HepG2 (cell line): ENCODE results near the gene LMBRD2. TPM values are rescaled to one million over a fixed set of nuclear protein-coding genes. Genes with fewer than 3 reads are reported as not detected.
A peak's percentile ranks its signal among the peaks of the same experiment; 100 is the strongest.

Experiments
- ATAC-seq: fragments of 200-7000 bp; cut with Tn5 transposase; 3 replicates; pipeline ENCODE4 v1.9.1; 2020; ENCODE audit warnings: mild to moderate bottlenecking, moderate library complexity
- BruUV-seq: library from RNA; stranded (reverse); fragments of 400-500 nt; replicated peaks from 2 replicates; lab custom pipeline; 2021; lab: Mats Ljungman, UMichigan
- CTCF ChIA-PET: fragments of 300-600 bp; formaldehyde crosslinking; extraction: SDS; loops from one replicate; lab custom pipeline; 2021; ENCODE audit warnings: low total read pairs, inconsistent platforms, low intra/inter-chr PET ratio; lab: Yijun Ruan, JAX
- POLR2A ChIA-PET: fragments of 350-600 bp; sonication (Branson Sonifier 250); formaldehyde crosslinking; loops from one replicate; lab custom pipeline; 2020; ENCODE audit warnings: antibody characterized with exemption, inconsistent platforms; lab: Yijun Ruan, JAX
- DNase-seq: peaks from one replicate; pipeline ENCODE4 v3.0.0-alpha.2; 2015; ENCODE audit warnings: low spot score
- FAIRE-seq: peaks from 3 replicates; lab custom pipeline; 2011; peaks lifted over from hg19 to GRCh38; lab: Jason Lieb, UNC
- H2AFZ ChIP-seq: one replicate; pipeline ENCODE4 v1.6.1; 2011; ENCODE audit warnings: low read length, inconsistent platforms
- H3K27ac ChIP-seq: fragments of 300-600 bp; 3 replicates; pipeline ENCODE4 v1.8.0; 2011; ENCODE audit warnings: mixed run types, mild to moderate bottlenecking, mixed read lengths, low read length, inconsistent platforms; ENCODE audit not compliant: insufficient read depth; ENCODE audit errors: extremely low read length
- H3K27me3 ChIP-seq, 2 experiments: fragments of 200-600 bp in 1 of 2; 2 replicates in 1 of 2; 3 replicates in 1 of 2; pipeline versions ENCODE4 v1.6.0 to v1.8.0; 2011; ENCODE audit warnings: low read length in 2 of 2, mild to moderate bottlenecking in 2 of 2, moderate library complexity in 2 of 2, inconsistent platforms in 1 of 2; ENCODE audit not compliant: insufficient read depth in 2 of 2, control insufficient read depth in 1 of 2
- H3K36me3 ChIP-seq, 2 experiments: fragments of 200-600 bp in 1 of 2; replicated peaks in 1 of 2; 2 replicates in 1 of 2; 3 replicates in 1 of 2; pipeline versions ENCODE4 v1.5.1 to v1.8.0; 2011; ENCODE audit warnings: low read length in 2 of 2, inconsistent platforms in 1 of 2; ENCODE audit not compliant: insufficient read depth in 2 of 2, control insufficient read depth in 1 of 2
- H3K4me1 ChIP-seq: 2 replicates; pipeline ENCODE4 v1.5.1; 2012; ENCODE audit warnings: low read length, inconsistent platforms; ENCODE audit not compliant: insufficient read depth
- H3K4me2 ChIP-seq: 2 replicates; pipeline ENCODE4 v1.6.0; 2011; ENCODE audit warnings: low read depth, low read length, inconsistent platforms
- H3K4me3 ChIP-seq, 3 experiments: fragments of 200-600 bp in 1 of 3; sonication (generic), shearing (Covaris generic) in 1 of 3; replicated peaks in 1 of 3; 2 replicates each; pipeline ENCODE4 v1.5.1; 2011 to 2016; ENCODE audit warnings: low read length in 3 of 3, inconsistent platforms in 2 of 3, low read depth in 2 of 3, mild to moderate bottlenecking in 2 of 3, control low read depth in 1 of 3, mixed read lengths in 1 of 3; ENCODE audit not compliant: insufficient read depth in 1 of 3
- H3K79me2 ChIP-seq: one replicate; pipeline ENCODE4 v1.6.1; 2011; ENCODE audit warnings: low read length, inconsistent platforms; ENCODE audit not compliant: insufficient read depth
- H3K9ac ChIP-seq: 2 replicates; pipeline ENCODE4 v1.6.0; 2011; ENCODE audit warnings: mild to moderate bottlenecking, low read depth, low read length, inconsistent platforms; ENCODE audit not compliant: insufficient read depth
- H3K9me3 ChIP-seq: 2 replicates; pipeline ENCODE4 v1.5.1; 2012; ENCODE audit warnings: mild to moderate bottlenecking, low read length
- H4K20me1 ChIP-seq: 2 replicates; pipeline ENCODE4 v1.6.0; 2011; ENCODE audit warnings: inconsistent platforms, mild to moderate bottlenecking, low read length, moderate library complexity; ENCODE audit not compliant: insufficient read depth
- ATF7-NPFF ChIP-seq: sonication (generic); formaldehyde crosslinking; IDR thresholded peaks from 2 replicates; pipeline ENCODE4 v1.8.1; 2023; ENCODE audit warnings: mild to moderate bottlenecking, low read depth, missing genetic modification reagents, moderate library complexity
- ELK4 ChIP-seq: sonication (generic); formaldehyde crosslinking; IDR thresholded peaks from 2 replicates; pipeline ENCODE4 v1.9.0; 2021; ENCODE audit warnings: missing genetic modification reagents, borderline replicate concordance
- HMGA1 ChIP-seq: sonication (generic); formaldehyde crosslinking; conservative IDR thresholded peaks from 2 replicates; pipeline ENCODE4 v1.4.0; 2020; ENCODE audit warnings: missing genetic modification reagents
- MAFF ChIP-seq: IDR thresholded peaks from 2 replicates; pipeline ENCODE4 v1.6.1; 2011; ENCODE audit warnings: low read depth, low read length, improper control_type of control experiment
- PLRG1 ChIP-seq: fragments of 450-650 bp; conservative IDR thresholded peaks from 2 replicates; pipeline ENCODE4 v1.6.1; 2016
- POLR2G ChIP-seq: fragments of 200-400 bp; formaldehyde crosslinking; IDR thresholded peaks from 2 replicates; pipeline ENCODE4 v1.6.1; 2018; ENCODE audit warnings: mild to moderate bottlenecking, low read depth, low read length, moderate library complexity
- TBX3 ChIP-seq: fragments of 450-650 bp; IDR thresholded peaks from 2 replicates; pipeline ENCODE4 v1.6.1; 2017; ENCODE audit warnings: antibody characterized with exemption, mild to moderate bottlenecking, inconsistent platforms, borderline replicate concordance
- ZFP36L1 ChIP-seq: sonication (generic); formaldehyde crosslinking; IDR thresholded peaks from 2 replicates; pipeline ENCODE4 v1.8.0; 2022; ENCODE audit warnings: mild to moderate bottlenecking, missing genetic modification reagents, moderate library complexity
- ZGPAT ChIP-seq: IDR thresholded peaks from 2 replicates; pipeline ENCODE4 v1.6.1; 2016; ENCODE audit warnings: mild to moderate bottlenecking
- ZNF563 ChIP-seq: sonication (generic); formaldehyde crosslinking; IDR thresholded peaks from 2 replicates; pipeline ENCODE4 v1.8.0; 2022; ENCODE audit warnings: mild to moderate bottlenecking, moderate library complexity, missing genetic modification reagents
- ZNF609 ChIP-seq: sonication (generic); formaldehyde crosslinking; IDR thresholded peaks from 2 replicates; pipeline ENCODE4 v1.4.0; 2020; ENCODE audit warnings: mild to moderate bottlenecking, missing genetic modification reagents, borderline replicate concordance
- ZNF7 ChIP-seq: IDR thresholded peaks from 2 replicates; pipeline ENCODE4 v1.6.1; 2016; ENCODE audit warnings: missing biosample characterization, missing genetic modification reagents
- ZNF709 ChIP-seq: sonication (generic); formaldehyde crosslinking; IDR thresholded peaks from 2 replicates; pipeline ENCODE4 v1.5.0; 2020; ENCODE audit warnings: mild to moderate bottlenecking, missing genetic modification reagents
- ZNF784 ChIP-seq: sonication (generic); formaldehyde crosslinking; IDR thresholded peaks from 2 replicates; pipeline ENCODE4 v1.5.1; 2020; ENCODE audit warnings: missing genetic modification reagents, mild to moderate bottlenecking, borderline replicate concordance
- WGBS: methylation state at CpG from one replicate; pipeline ENCODE4 v1.1.6; 2017; ENCODE audit warnings: low lambda C conversion rate; 5-methylcytosine and 5-hydroxymethylcytosine counted together
- in situ Hi-C: cut with HindIII; loops from 2 replicates; pipeline ENCODE4 v1.10.0; 2017; ENCODE audit warnings: low pct_unique_long_range_greater_than_20kb; ENCODE audit not compliant: extremely low pct_ligation_motif_present
- intact Hi-C: fragments of 100-400 bp; cut with micrococcal nuclease; formaldehyde crosslinking; loops from one replicate; pipeline ENCODE4 v1.10.0; 2022; ENCODE audit not compliant: unreplicated experiment
- polyA plus RNA-seq, 8 experiments: library from polyadenylated mRNA; depleted of rRNA in 3 of 8; stranded (reverse) in 7 of 8; unstranded in 1 of 8; fragments of >200 nt; fragmentation: Illumina TruSeq in 4 of 8; extraction: Trizol in 4 of 8; gene quantifications; 2 replicates each; pipeline versions ENCODE4 v1.2.1 to v1.2.3, GENCODE V29; 2011 to 2016; ENCODE audit warnings: low read depth in 4 of 8, missing spikeins in 1 of 8, mixed read lengths in 1 of 8; ENCODE audit not compliant: insufficient read depth in 1 of 8
- total RNA-seq, 5 experiments: library from RNA; depleted of rRNA; stranded (reverse); fragments of >200 nt; fragmentation: Illumina TruSeq; extraction: Trizol; gene quantifications; 2 replicates each; pipeline ENCODE4 v1.2.3, GENCODE V29; 2016; ENCODE audit warnings: low read depth in 1 of 5

Gene LMBRD2
- total and polyA plus RNA-seq, 2 of the 13 experiments (the other 11 are each of a cell fraction or from before 2014, with no cell fraction given) = 2.0 to 4.7 TPM

GRCh38 chr5:36156619-36157018 is 4.9 kb upstream of the LMBRD2 start (continued):
- peak; percentile 71 for TF ChIP-seq MAFF
- TF ChIP-seq HMGA1 (CRISPR knock-in tag) = no peak
- no peak for TF ChIP-seq ZGPAT (CRISPR knock-in tag)
- no peak for TF ChIP-seq ZFP36L1 (CRISPR knock-in tag)
- TF ChIP-seq ZNF709 = no peak
- no peak for TF ChIP-seq ELK4 (CRISPR knock-in tag)

GRCh38 chr5:36156121-36156601 is 4.5 kb upstream of the LMBRD2 start:
- no peak overlapping the region for H3K4me3 ChIP-seq
- no peaks in the 10 kb centered on the region; a peak in 1 of 5 replicates for H3K27me3 ChIP-seq
- peak overlapping the region; percentile 32; the same call in 1 of the 2 replicates for H3K4me2 ChIP-seq
- H3K27ac ChIP-seq = peak overlapping the region; percentile 29
- ChIA-PET CTCF (no interaction called here), POLR2A (no interaction called here)
- FAIRE-seq = no peak
- no peaks in the 10 kb centered on the region for H3K9me3 ChIP-seq
- no peak for DNase-seq
- H2AFZ ChIP-seq = no peak overlapping the region
- peaks cover 53% of the 10 kb centered on the region for H3K79me2 ChIP-seq
- peaks cover 15 to 63% of the 10 kb centered on the region in 2 experiments for H3K36me3 ChIP-seq
- no TSS peak for BruUV-seq
- WGBS = 91% methylated on average over 4 of the region's 4 CpGs
- intact Hi-C loops = loop anchor here (10.0 kb wide), 1 partner anchor 719 kb away; the partner anchor contains the start of gene NIPBL
- H4K20me1 ChIP-seq = no peaks in the 10 kb centered on the region; the same call in 1 of the 2 replicates
- peaks cover 81% of the 10 kb centered on the region for H3K4me1 ChIP-seq
- no peak overlapping the region for H3K9ac ChIP-seq
- ATAC-seq = no peak
- in situ Hi-C loops = no loop called here
- TF ChIP-seq POLR2G (no peak), ZNF609 (no peak), TBX3 (no peak), PLRG1 (no peak), ATF7-NPFF (no peak), ZNF563 (no peak), ZNF7 (no peak), ZNF784 (no peak)
